Measurements from ENCODE around the gene PLCB3. TPM values are rescaled to one million over a fixed set of nuclear protein-coding genes. Genes with fewer than 3 reads are reported as not detected.

Gene PLCB3
- polyA plus RNA-seq, 1 experiment = 11.7 TPM

DNA sequence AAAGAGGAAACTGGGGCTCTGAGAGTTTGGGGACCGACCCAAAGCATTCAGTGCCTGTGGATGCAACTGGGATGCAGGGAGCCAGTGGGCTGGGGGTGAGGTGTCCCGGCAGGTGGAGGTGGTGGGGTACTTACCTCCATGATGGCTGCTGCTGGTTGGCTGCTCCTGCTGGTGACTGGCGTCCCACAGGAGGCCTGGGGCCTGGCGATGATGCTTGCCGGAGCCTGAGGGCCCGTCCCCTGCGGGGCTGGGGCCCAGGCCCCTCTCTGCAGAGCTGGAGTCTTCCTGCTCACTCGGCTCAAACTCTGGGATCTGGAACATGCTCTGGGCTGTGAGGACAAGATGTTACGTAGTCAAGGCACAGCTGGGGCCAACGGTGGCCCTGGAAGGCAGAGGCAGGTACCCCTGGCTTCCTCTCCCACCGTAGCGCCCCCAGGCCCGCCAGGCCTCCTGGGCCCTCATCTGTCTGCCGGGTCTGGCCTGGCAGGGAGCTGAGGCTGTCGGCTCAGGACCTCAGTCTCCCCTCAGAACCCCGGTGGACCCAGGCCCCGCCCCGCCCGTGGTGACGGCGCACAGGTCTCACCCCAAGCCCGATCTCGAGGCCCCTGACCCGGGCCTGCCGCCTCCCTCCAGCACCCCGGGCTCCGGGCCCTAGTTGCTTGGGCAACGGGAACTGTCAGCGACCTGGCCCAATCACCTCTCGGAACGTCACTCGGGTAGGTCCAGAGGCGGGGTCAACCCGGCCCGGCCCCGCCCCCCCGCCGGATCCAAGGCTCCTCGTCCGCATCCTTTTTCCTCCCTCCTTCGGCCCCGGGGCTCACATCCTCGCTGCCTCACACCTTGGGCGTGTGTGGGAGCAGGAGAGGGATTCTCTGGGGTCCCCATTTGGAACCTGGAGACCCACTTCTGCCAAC, 33.0 kb downstream of the PLCB3 start, which contains the start of gene BAD:
Gene BAD, minus strand, starts transcription at position 618 of the 914 bp plus-strand sequence. Its CDS starts 297 bp downstream, at position 321.
- CTCF ChIA-PET = interaction anchor here (0.6 to 12.0 kb wide), 6 partner anchors 15 to 79 kb away, joined by 3 to 124 read pairs (median 4); partner anchors contain the start of gene CATSPERZ
- DNase-seq (ENCODE audit: low read depth, low spot score) = peak; percentile 68
- peak within 1 kb of the TSS; percentile 73 for H3K4me3 ChIP-seq (ENCODE audit: low read depth, low read length)
- POLR2A ChIA-PET = interaction anchor here (0.6 to 3.7 kb wide), 4 partner anchors 14 to 88 kb away, joined by 3 to 28 read pairs (median 6); partner anchors contain the start of gene FKBP2
- H3K27ac ChIP-seq (ENCODE audit: low read depth, low read length) = peak within 1 kb of the TSS; percentile 88
- H3K9me3 ChIP-seq (ENCODE audit: control insufficient read depth, insufficient read depth, low read length) = no peaks in the 10 kb centered on the region
- no peaks in the 10 kb centered on the region for H3K27me3 ChIP-seq (ENCODE audit: control insufficient read depth, insufficient read depth, low read length)
- TF ChIP-seq, protein P1, sequence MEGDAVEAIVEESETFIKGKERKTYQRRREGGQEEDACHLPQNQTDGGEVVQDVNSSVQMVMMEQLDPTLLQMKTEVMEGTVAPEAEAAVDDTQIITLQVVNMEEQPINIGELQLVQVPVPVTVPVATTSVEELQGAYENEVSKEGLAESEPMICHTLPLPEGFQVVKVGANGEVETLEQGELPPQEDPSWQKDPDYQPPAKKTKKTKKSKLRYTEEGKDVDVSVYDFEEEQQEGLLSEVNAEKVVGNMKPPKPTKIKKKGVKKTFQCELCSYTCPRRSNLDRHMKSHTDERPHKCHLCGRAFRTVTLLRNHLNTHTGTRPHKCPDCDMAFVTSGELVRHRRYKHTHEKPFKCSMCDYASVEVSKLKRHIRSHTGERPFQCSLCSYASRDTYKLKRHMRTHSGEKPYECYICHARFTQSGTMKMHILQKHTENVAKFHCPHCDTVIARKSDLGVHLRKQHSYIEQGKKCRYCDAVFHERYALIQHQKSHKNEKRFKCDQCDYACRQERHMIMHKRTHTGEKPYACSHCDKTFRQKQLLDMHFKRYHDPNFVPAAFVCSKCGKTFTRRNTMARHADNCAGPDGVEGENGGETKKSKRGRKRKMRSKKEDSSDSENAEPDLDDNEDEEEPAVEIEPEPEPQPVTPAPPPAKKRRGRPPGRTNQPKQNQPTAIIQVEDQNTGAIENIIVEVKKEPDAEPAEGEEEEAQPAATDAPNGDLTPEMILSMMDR (IDR thresholded peaks at IDR 0.05; ENCODE audit: low read depth, low read length) = no peak

DNA sequence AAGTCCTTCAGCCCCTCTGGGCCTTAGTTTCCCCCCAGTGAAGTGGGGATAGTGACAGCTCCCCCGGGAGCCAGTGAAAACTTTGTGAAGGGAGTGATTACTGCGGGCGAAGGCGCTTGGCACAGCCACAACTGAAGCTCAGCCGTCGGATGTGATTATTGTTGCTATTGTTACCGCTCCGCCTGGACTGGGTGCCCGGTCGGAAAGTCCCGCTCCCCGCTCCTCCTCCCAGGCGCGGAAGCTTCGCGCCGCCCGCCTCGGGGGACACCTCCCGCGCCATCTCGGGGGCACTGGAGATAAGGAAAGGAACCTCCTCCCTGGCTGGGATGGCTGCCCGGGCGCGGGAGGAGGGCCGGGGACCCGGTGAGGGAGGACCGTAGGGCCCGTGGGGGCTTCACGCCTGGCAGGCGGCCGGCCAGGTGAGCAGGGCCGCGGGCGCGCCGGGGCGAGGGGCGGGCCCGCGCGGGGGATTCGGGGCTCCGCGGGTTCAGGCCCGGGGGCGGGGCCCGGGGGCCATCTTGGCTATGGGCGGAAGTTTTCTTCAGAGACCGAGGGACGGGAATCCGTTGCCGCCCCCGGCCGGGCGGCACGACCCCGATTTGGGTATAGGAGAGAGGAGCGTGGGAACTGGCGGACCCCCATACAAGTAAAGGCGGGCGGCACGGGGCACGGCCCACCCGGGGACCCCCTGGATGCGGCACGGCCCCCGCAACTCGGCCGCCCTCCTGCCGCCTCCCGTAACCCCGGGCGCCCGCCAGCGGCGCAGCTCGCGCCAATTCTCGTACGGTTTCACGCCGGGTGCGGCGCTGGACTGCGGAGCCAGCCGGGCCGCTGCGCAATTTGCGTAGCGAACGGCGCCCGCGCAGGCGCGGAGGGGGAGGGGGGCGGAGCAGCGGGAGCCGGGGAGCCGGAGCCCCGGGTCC, 33.9 kb downstream of the PLCB3 start, which contains the start of gene GPR137:
Gene GPR137, plus strand, starts transcription at position 887 of the 923 bp plus-strand sequence. CDS start 677 bp downstream, outside the sequence.
- ChIA-PET CTCF (interaction anchor here (0.6 to 12.0 kb wide), 5 partner anchors 14 to 70 kb away, joined by 3 to 124 read pairs (median 3); partner anchors contain the start of gene CATSPERZ), POLR2A (interaction anchor here (0.5 to 3.7 kb wide), 3 partner anchors 15 to 20 kb away, joined by 3 to 28 read pairs (median 5); partner anchors contain the start of gene ESRRA)

GRCh38 chr11:64285885-64286800, 34.8 kb downstream of the PLCB3 start:
- TF ChIP-seq, protein P1 (IDR thresholded peaks at IDR 0.05; ENCODE audit: low read depth, low read length) = no peak
- peak overlapping the region; percentile 73 for H3K4me3 ChIP-seq (ENCODE audit: low read depth, low read length)
- DNase-seq (ENCODE audit: low read depth, low spot score) = no peak
- H3K9me3 ChIP-seq (ENCODE audit: control insufficient read depth, insufficient read depth, low read length) = no peaks in the 10 kb centered on the region
- peak overlapping the region; percentile 2 for H3K27ac ChIP-seq (ENCODE audit: low read depth, low read length)
- POLR2A ChIA-PET = interaction anchor here (0.6 to 3.7 kb wide), 2 partner anchors 16 to 603 kb away, joined by 10 to 28 read pairs; no protein-coding TSS in a partner anchor
- peaks cover 8% of the 10 kb centered on the region for H3K27me3 ChIP-seq (ENCODE audit: control insufficient read depth, insufficient read depth, low read length)
- CTCF ChIA-PET = interaction anchor here (0.7 to 12.0 kb wide), 3 partner anchors 16 to 69 kb away, joined by 3 to 124 read pairs (median 4); partner anchors contain the start of gene CATSPERZ

More for the DNA sequence above, 33.9 kb downstream of the PLCB3 start, which contains the start of gene GPR137:
- H3K9me3 ChIP-seq (ENCODE audit: control insufficient read depth, insufficient read depth, low read length) = no peaks in the 10 kb centered on the region
- TF ChIP-seq, protein P1 (IDR thresholded peaks at IDR 0.05; ENCODE audit: low read depth, low read length) = no peak
- no peak for DNase-seq (ENCODE audit: low read depth, low spot score)
- H3K27ac ChIP-seq (ENCODE audit: low read depth, low read length) = peak within 1 kb of the TSS; percentile 88
- H3K4me3 ChIP-seq (ENCODE audit: low read depth, low read length) = peak within 1 kb of the TSS; percentile 73
- H3K27me3 ChIP-seq (ENCODE audit: control insufficient read depth, insufficient read depth, low read length) = no peaks in the 10 kb centered on the region

DNA sequence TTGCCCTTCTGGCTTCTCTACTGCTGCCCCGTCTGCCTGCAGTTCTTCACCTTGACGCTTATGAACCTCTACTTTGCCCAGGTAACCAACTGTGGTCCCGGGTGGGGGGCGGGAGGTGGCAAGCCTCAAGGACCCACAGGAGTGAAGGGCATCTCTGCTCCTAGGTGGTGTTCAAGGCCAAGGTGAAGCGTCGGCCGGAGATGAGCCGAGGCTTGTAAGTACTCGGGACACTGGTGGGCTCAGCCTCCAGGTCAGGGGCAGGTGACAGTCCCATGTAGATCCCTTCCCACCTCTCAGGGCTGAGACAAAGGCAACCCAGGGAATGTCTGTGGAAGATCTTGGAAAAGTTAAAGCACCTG, 35.5 kb downstream of the PLCB3 start:
- TF ChIP-seq, protein P1 (IDR thresholded peaks at IDR 0.05; ENCODE audit: low read depth, low read length) = no peak
- H3K27me3 ChIP-seq (ENCODE audit: control insufficient read depth, insufficient read depth, low read length) = peaks cover 10% of the 10 kb centered on the region
- 0 out of 2 replicates have a peak overlapping the region, but pooled peaks have one; percentile 73 for H3K4me3 ChIP-seq (ENCODE audit: low read depth, low read length)
- CTCF ChIA-PET = interaction anchor here (12.0 kb wide), 1 partner anchor 16 kb away, joined by 124 read pairs; the partner anchor contains the start of gene CATSPERZ
- no peak for DNase-seq (ENCODE audit: low read depth, low spot score)
- no peak overlapping the region for H3K27ac ChIP-seq (ENCODE audit: low read depth, low read length)
- POLR2A ChIA-PET = interaction anchor here (0.6 kb wide), 1 partner anchor 603 kb away, joined by 10 read pairs; no protein-coding TSS in a partner anchor
- no peaks in the 10 kb centered on the region for H3K9me3 ChIP-seq (ENCODE audit: control insufficient read depth, insufficient read depth, low read length)

Data from AG04450 (cell line).